Body of pancreas (tissue), 4 donors: ENCODE data around the gene CDA. TPM values are rescaled to one million over a fixed set of nuclear protein-coding genes. Genes with fewer than 3 reads are reported as not detected.

Experiments used
- ATAC-seq: fragments of 150-250 bp; one replicate; pipeline ENCODE4 v1.9.1; 2016
- DNase-seq, 4 donors: peaks; one replicate each; pipeline ENCODE4 v3.0.0-alpha.2; 2019
- H3K27ac ChIP-seq, 4 donors: fragments of 200-600 bp; sonication (generic); 1 replicate in 3 of 4; 2 replicates in 1 of 4; pipeline versions ENCODE4 v1.5.1 to v1.6.1; 2016 to 2019; ENCODE audit warnings: mild to moderate bottlenecking in 1 of 4, mixed read lengths in 1 of 4, moderate library complexity in 1 of 4
- H3K27me3 ChIP-seq, 2 donors: fragments of 200-600 bp; sonication (generic); one replicate each; pipeline ENCODE4 v1.6.0; 2016; ENCODE audit warnings: mild to moderate bottlenecking in 1 of 2
- H3K36me3 ChIP-seq, 2 donors: fragments of 200-600 bp; sonication (generic); replicated peaks in 1 of 2; 2 replicates each; pipeline ENCODE4 v1.5.1; 2016; ENCODE audit warnings: low read depth in 2 of 2; ENCODE audit not compliant: insufficient read depth in 1 of 2
- H3K4me1 ChIP-seq: fragments of 200-600 bp; sonication (generic); one replicate; pipeline ENCODE4 v1.6.0; 2016
- H3K4me3 ChIP-seq, 2 donors: fragments of 200-600 bp; sonication (generic); 1 replicate in 1 of 2; 2 replicates in 1 of 2; pipeline ENCODE4 v1.5.1; 2016 to 2019
- H3K9me3 ChIP-seq, 3 donors: fragments of 200-600 bp; sonication (generic); 1 replicate in 2 of 3; 2 replicates in 1 of 3; pipeline ENCODE4 v1.5.1; 2016
- CTCF ChIP-seq, 7 experiments: fragments of 450-650 bp in 4 of 7; fragments of 200-600 bp in 3 of 7; sonication (generic) in 3 of 7; IDR thresholded peaks; one replicate each; pipeline ENCODE4 v1.5.1; 2016 to 2019; ENCODE audit warnings: antibody characterized with exemption in 7 of 7
- POLR2A ChIP-seq, 3 donors: fragments of 450-650 bp; IDR thresholded peaks; one replicate each; pipeline ENCODE4 v1.6.1; 2016; ENCODE audit warnings: antibody characterized with exemption in 3 of 3, mild to moderate bottlenecking in 2 of 3
- WGBS, 2 donors: methylation state at CpG; one replicate each; pipeline ENCODE4 v1.1.5; 2017; 5-methylcytosine and 5-hydroxymethylcytosine counted together
- intact Hi-C: fragments of 100-400 bp; cut with DNase I; formaldehyde crosslinking; loops from one replicate; pipeline ENCODE4 v1.15.1; 2023
- total RNA-seq, 2 donors: library from RNA; depleted of rRNA; stranded (reverse); fragments of >200 nt; gene quantifications; one replicate each; pipeline ENCODE4 v1.1.0, GENCODE V29; 2016

The CDA gene
- total RNA-seq, 2 donors from 2014 or later, result not detected

DNA sequence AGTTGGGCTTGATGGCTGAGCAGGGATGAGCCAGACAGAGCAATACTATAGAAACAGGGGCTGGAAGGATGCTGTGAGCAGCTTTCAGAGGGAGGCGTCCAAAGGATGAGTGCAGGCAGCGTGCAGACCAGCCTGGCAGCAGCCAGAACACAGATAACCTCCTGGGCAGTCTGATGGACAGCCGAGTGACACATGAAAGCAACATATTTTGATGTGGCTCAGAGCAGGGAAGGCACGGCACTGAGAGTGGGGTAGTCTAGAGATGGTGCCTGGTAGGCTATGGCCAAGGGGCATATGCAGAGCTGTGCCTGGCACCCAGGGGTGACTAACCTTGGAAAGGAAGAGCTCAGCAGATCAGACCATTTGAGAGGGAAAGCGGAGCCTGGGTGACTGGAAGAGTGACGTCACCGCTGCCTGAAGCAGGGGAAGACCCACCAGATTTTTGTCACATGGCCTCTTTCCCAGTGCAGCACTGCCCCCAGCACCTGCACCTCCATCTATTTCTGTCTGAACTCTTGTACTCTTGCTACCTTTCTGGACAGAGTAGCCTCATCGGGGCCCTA is 48.0 kb downstream of the CDA start:
- DNase-seq, result no peak
- H3K27me3 ChIP-seq, result no peaks in the 10 kb centered on the region
- no peak for TF ChIP-seq POLR2A (IDR thresholded peaks at IDR 0.05)
- no peak for TF ChIP-seq CTCF (IDR thresholded peaks at IDR 0.05)
- intact Hi-C loops, result loop anchor here (5.0 kb wide), 1 partner anchor 110 kb away; no protein-coding TSS in a partner anchor
- 88 to 90% methylated on average over 8 of the region's 8 CpGs for WGBS, 2 donors
- H3K36me3 ChIP-seq, result peaks cover 0 to 20% of the 10 kb centered on the region in 2 donors
- peaks cover 18% of the 10 kb centered on the region for H3K4me1 ChIP-seq
- no peaks in the 10 kb centered on the region for H3K9me3 ChIP-seq
- ATAC-seq, result no peak
- H3K27ac ChIP-seq, result no peak overlapping the region
- H3K4me3 ChIP-seq, result no peak overlapping the region

DNA sequence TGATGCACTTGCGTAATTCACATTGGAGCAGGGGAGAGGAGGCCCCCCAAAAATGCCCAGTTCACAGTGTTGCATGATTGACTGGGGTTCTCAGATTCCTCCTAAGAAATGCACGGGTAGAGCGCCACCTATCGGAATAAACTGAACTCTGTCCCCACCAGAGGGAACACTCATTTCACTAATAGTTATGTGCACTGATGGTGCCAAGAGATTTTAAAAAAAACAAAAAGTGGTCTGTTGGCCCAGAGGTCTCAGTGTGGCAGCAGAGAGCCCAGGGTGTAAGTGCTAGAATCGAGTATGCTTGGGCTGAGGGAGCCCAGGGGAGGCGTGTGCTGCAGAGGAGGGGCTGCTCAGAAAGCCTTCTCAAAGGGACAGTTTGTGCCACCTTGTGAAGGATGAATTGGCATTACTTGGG is 51.3 kb downstream of the CDA start:
- 28 to 40% methylated on average over 6 of the region's 6 CpGs for WGBS, 2 donors
- DNase-seq, result peak; percentile 40 to 54 (median 45)

DNA sequence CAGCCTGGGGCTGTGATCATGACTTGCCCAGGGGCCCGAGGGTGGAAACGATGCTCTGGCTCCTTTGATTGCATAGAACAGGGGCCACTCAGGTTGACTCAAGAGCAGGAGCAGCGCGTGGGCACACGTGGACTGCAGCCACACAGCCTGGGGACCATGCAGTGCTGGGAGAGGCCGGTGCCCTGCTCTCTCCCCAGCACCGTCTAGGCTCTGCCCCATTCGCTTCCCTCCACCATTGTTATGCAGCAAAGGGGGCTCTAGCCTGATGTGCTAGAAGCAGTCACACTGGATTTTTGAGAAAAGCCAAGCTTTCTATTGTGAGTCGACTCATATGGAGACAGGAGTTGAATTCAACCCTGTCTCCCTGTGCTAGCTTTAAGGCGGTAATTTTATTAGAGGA is 53.1 kb downstream of the CDA start:
- H3K27me3 ChIP-seq, result no peaks in the 10 kb centered on the region
- H3K9me3 ChIP-seq, result no peaks in the 10 kb centered on the region
- H3K27ac ChIP-seq, result no peak overlapping the region
- no peak overlapping the region for H3K4me3 ChIP-seq
- no peak for ATAC-seq
- no peak for DNase-seq
- intact Hi-C loops, result no loop called here
- peaks cover 0 to 33% of the 10 kb centered on the region in 2 donors for H3K36me3 ChIP-seq
- no peaks in the 10 kb centered on the region for H3K4me1 ChIP-seq
- TF ChIP-seq CTCF (IDR thresholded peaks at IDR 0.05) (no peak), POLR2A (IDR thresholded peaks at IDR 0.05) (no peak)
- WGBS, 2 donors, result 79 to 89% methylated on average over 9 to 10 of the region's 10 CpGs

More for the DNA sequence above, 51.3 kb downstream of the CDA start:
- ATAC-seq, result no peak
- H3K36me3 ChIP-seq, result peaks cover 0 to 31% of the 10 kb centered on the region in 2 donors
- intact Hi-C loops, result no loop called here
- peaks cover under 1% of the 10 kb centered on the region for H3K4me1 ChIP-seq
- no peaks in the 10 kb centered on the region for H3K9me3 ChIP-seq
- H3K4me3 ChIP-seq, result no peak overlapping the region
- no peak overlapping the region for H3K27ac ChIP-seq
- no peaks in the 10 kb centered on the region for H3K27me3 ChIP-seq
- TF ChIP-seq CTCF (IDR thresholded peaks at IDR 0.05), result peak; percentile 39 to 84 (median 64)
- TF ChIP-seq POLR2A (IDR thresholded peaks at IDR 0.05), result no peak

GRCh38 chr1:20643080-20643479 is 54.2 kb downstream of the CDA start:
- TF ChIP-seq POLR2A (IDR thresholded peaks at IDR 0.05) (no peak), CTCF (IDR thresholded peaks at IDR 0.05) (no peak)
- Histone ChIP-seq H3K27ac (no peak overlapping the region), H3K27me3 (no peaks in the 10 kb centered on the region), H3K9me3 (no peaks in the 10 kb centered on the region), H3K4me1 (no peaks in the 10 kb centered on the region), H3K36me3 (peaks cover 0 to 27% of the 10 kb centered on the region in 2 donors), H3K4me3 (no peak overlapping the region)
- DNase-seq, result no peak
- 65 to 71% methylated on average over 6 of the region's 6 CpGs for WGBS, 2 donors
- ATAC-seq, result no peak
- intact Hi-C loops, result no loop called here

- intact Hi-C loops, result no loop called here
- H3K27ac ChIP-seq, result no peak overlapping the region
- H3K27me3 ChIP-seq, result no peaks in the 10 kb centered on the region
- H3K4me1 ChIP-seq, result no peaks in the 10 kb centered on the region
- no peak for TF ChIP-seq POLR2A (IDR thresholded peaks at IDR 0.05)
- no peak for TF ChIP-seq CTCF (IDR thresholded peaks at IDR 0.05)
- 94 to 96% methylated on average over 11 to 13 of the region's 13 CpGs for WGBS, 2 donors
- DNase-seq (no peak), ATAC-seq (no peak)
- peaks cover 0 to 25% of the 10 kb centered on the region in 2 donors for H3K36me3 ChIP-seq
- no peak overlapping the region for H3K4me3 ChIP-seq
- no peaks in the 10 kb centered on the region for H3K9me3 ChIP-seq
Measured at GRCh38 chr1:20644416-20644815, 55.5 kb downstream of the CDA start.
